GM12878 (cell line): ENCODE results near the gene NUDT7.

Experiments used
- BCLAF1 ChIP-seq: fragments of 450-650 bp; IDR thresholded peaks from 2 replicates; pipeline ENCODE4 v1.6.1; 2017; ENCODE audit warnings: antibody characterized with exemption, mild to moderate bottlenecking, moderate library complexity
- CEBPZ ChIP-seq: fragments of 150-350 bp; IDR thresholded peaks from 2 replicates; pipeline ENCODE4 v1.6.1; 2016; ENCODE audit warnings: low read depth, low read length
- NFXL1 ChIP-seq: fragments of 450-650 bp; IDR thresholded peaks from 2 replicates; pipeline ENCODE4 v1.6.1; 2017; ENCODE audit warnings: antibody characterized with exemption, mild to moderate bottlenecking, borderline replicate concordance
- YY1 ChIP-seq: IDR thresholded peaks from 2 replicates; pipeline ENCODE4 v1.6.1; 2011; ENCODE audit warnings: low read depth, mild to moderate bottlenecking, low read length
- ZZZ3 ChIP-seq: IDR thresholded peaks from 2 replicates; pipeline ENCODE4 v1.6.1; 2011; ENCODE audit warnings: low read depth; ENCODE audit not compliant: control insufficient read depth, insufficient read length

- TF ChIP-seq BCLAF1 (no peak), ZZZ3 (no peak), YY1 (no peak), NFXL1 (no peak), CEBPZ (no peak)
These were observed 35.7 kb downstream of the NUDT7 start for GRCh38 chr16:77758046-77758445.
